DND-41 (cell line): ENCODE data around the gene IBA57.
"Not testable (repeated sequence)": the region's sequence is repeated elsewhere in the genome, so short reads cannot be mapped to it uniquely, and the experiment has no call there.

Source experiments
- ATAC-seq: fragments of 200-7000 bp; cut with Tn5 transposase; 3 replicates; pipeline ENCODE4 v1.9.1; 2021; ENCODE audit warnings: low read depth; ENCODE audit not compliant: insufficient read depth
- DNase-seq: peaks from one replicate; pipeline ENCODE4 v3.0.0-alpha.2; 2020
- H2AFZ ChIP-seq: 2 replicates; pipeline ENCODE4 v1.6.0; 2012; ENCODE audit warnings: low read depth, low read length
- H3K27ac ChIP-seq: 2 replicates; pipeline ENCODE4 v1.5.1; 2012; ENCODE audit warnings: low read length, inconsistent platforms
- H3K27me3 ChIP-seq: fragments of 200-600 bp; sonication (generic); 2 replicates; pipeline ENCODE4 v1.6.0; 2012; ENCODE audit warnings: low read length, mild to moderate bottlenecking, inconsistent platforms; ENCODE audit not compliant: insufficient read depth, poor library complexity
- H3K36me3 ChIP-seq: 2 replicates; pipeline ENCODE4 v1.5.1; 2012; ENCODE audit warnings: low read length, inconsistent platforms; ENCODE audit not compliant: insufficient read depth
- H3K4me1 ChIP-seq: 2 replicates; pipeline ENCODE4 v1.5.1; 2012; ENCODE audit warnings: mild to moderate bottlenecking, low read length; ENCODE audit not compliant: insufficient read depth
- H3K4me2 ChIP-seq: 2 replicates; pipeline ENCODE4 v1.6.0; 2012; ENCODE audit warnings: mild to moderate bottlenecking, moderate library complexity, low read length, inconsistent platforms; ENCODE audit not compliant: insufficient read depth
- H3K4me3 ChIP-seq, 2 experiments: fragments of 200-600 bp in 1 of 2; shearing (Covaris generic) in 1 of 2; 2 replicates each; pipeline ENCODE4 v1.5.1; 2012 to 2016; ENCODE audit warnings: inconsistent platforms in 2 of 2, low read length in 2 of 2, mild to moderate bottlenecking in 2 of 2, low read depth in 1 of 2, moderate library complexity in 1 of 2
- H3K79me2 ChIP-seq: 2 replicates; pipeline ENCODE4 v1.6.0; 2012; ENCODE audit warnings: low read length, inconsistent platforms; ENCODE audit not compliant: insufficient read depth
- H3K9ac ChIP-seq: 2 replicates; pipeline ENCODE4 v1.6.0; 2012; ENCODE audit warnings: low read depth, mild to moderate bottlenecking, inconsistent platforms, low read length, moderate library complexity
- H3K9me3 ChIP-seq: 2 replicates; pipeline ENCODE4 v1.5.1; 2012; ENCODE audit warnings: low read length, moderate library complexity, mild to moderate bottlenecking, inconsistent platforms; ENCODE audit not compliant: insufficient read depth, severe bottlenecking
- H4K20me1 ChIP-seq: 2 replicates; pipeline ENCODE4 v1.6.0; 2012; ENCODE audit warnings: low read length; ENCODE audit not compliant: insufficient read depth
- EZH2 ChIP-seq: IDR thresholded peaks from 3 replicates; pipeline ENCODE4 v1.6.1; 2012; ENCODE audit warnings: borderline replicate concordance, low read depth, mild to moderate bottlenecking, moderate library complexity, low read length, inconsistent platforms; ENCODE audit not compliant: severe bottlenecking
- TF ChIP-seq, protein P1 (sequence below): IDR thresholded peaks from 2 replicates; pipeline ENCODE4 v1.5.1; 2012; ENCODE audit warnings: borderline replicate concordance, low read length, moderate library complexity, mild to moderate bottlenecking; ENCODE audit not compliant: poor library complexity, severe bottlenecking; ENCODE audit errors: extremely low read depth

IBA57 gene

DNA sequence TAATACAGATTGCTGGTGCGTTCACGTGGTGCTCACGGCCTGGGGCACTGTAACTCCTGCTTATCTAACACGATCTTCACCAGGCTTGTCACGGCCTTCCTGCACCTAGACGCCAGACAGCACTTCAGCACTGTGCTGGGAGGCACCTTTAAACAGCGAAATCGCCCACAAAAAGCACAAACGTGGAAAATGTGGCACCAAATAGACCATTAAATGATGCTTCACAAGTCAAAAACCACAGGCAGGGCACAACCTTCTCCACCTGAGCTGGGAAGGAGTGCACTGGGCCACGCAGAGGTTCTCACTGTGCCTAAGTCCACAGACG, 20.0 kb downstream of the IBA57 start:
- Histone ChIP-seq H3K4me3 (no peak overlapping the region), H3K4me1 (no peaks in the 10 kb centered on the region), H3K36me3 (no peaks in the 10 kb centered on the region; the same call in 1 of the 2 replicates), H4K20me1 (no peaks in the 10 kb centered on the region), H3K27me3 (no peaks in the 10 kb centered on the region), H3K27ac (no peak overlapping the region), H3K4me2 (no peak overlapping the region), H2AFZ (no peak overlapping the region), H3K9me3 (no peaks in the 10 kb centered on the region), H3K9ac (no peak overlapping the region), H3K79me2 (no peaks in the 10 kb centered on the region)
- ATAC-seq (peak; percentile 56), DNase-seq (no peak)
- no peak for TF ChIP-seq EZH2
- TF ChIP-seq, protein P1, sequence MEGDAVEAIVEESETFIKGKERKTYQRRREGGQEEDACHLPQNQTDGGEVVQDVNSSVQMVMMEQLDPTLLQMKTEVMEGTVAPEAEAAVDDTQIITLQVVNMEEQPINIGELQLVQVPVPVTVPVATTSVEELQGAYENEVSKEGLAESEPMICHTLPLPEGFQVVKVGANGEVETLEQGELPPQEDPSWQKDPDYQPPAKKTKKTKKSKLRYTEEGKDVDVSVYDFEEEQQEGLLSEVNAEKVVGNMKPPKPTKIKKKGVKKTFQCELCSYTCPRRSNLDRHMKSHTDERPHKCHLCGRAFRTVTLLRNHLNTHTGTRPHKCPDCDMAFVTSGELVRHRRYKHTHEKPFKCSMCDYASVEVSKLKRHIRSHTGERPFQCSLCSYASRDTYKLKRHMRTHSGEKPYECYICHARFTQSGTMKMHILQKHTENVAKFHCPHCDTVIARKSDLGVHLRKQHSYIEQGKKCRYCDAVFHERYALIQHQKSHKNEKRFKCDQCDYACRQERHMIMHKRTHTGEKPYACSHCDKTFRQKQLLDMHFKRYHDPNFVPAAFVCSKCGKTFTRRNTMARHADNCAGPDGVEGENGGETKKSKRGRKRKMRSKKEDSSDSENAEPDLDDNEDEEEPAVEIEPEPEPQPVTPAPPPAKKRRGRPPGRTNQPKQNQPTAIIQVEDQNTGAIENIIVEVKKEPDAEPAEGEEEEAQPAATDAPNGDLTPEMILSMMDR: no peak

DNA sequence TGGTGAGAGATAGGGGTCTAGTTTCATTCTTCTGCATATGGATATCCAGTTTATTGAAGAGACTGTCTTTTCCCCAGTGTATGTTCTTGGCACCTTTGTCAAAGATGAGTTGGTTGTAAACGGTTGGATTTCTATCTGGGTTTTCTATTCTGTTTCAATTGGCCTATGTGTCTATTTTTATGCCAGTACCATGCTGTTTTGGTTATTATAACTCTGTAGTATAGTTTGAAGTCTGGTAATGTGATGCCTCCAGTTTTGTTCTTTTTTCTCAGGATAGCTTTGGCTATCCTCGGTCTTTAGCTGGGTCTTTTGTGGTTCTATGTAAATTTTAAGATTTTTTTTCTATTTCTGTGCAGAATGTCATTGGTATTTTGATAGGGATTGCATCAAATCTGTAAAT, 22.6 kb downstream of the IBA57 start:
- not testable (repeated sequence) for H3K36me3 ChIP-seq, H3K4me3 ChIP-seq, ATAC-seq, H3K27ac ChIP-seq, H3K27me3 ChIP-seq, H3K4me1 ChIP-seq, H3K4me2 ChIP-seq, H2AFZ ChIP-seq, H4K20me1 ChIP-seq, H3K79me2 ChIP-seq, H3K9me3 ChIP-seq, DNase-seq, H3K9ac ChIP-seq

DNA sequence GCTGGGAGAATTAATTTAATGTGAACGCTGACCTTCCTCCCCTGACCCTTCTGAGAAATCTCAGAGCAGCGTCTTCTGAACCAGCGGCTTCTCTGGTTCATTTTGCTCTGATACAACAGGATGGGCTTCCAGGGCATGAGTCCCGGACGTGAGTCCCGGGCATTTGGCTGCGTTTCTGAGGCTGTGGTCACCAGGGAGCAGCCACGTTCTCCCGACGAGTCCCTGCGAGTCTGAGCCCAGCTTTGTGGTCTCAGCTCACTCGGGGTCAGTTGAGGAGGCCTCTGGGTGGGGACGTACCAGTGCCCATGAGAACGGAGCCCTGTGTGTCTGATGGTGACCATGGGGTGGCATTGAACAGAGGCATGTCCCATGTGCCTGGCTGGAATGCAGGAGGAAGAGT, 24.6 kb downstream of the IBA57 start:
- DNase-seq: no peak
- Histone ChIP-seq H3K4me2 (no peak overlapping the region), H3K4me3 (no peak overlapping the region), H3K9me3 (no peaks in the 10 kb centered on the region), H3K27ac (no peak overlapping the region), H3K79me2 (no peaks in the 10 kb centered on the region), H3K27me3 (no peaks in the 10 kb centered on the region), H3K36me3 (no peaks in the 10 kb centered on the region; the same call in 1 of the 2 replicates), H3K4me1 (no peaks in the 10 kb centered on the region), H3K9ac (no peak overlapping the region), H2AFZ (no peak overlapping the region), H4K20me1 (no peaks in the 10 kb centered on the region)
- ATAC-seq: no peak
- TF ChIP-seq EZH2: no peak
- TF ChIP-seq, protein P1: no peak

DNA sequence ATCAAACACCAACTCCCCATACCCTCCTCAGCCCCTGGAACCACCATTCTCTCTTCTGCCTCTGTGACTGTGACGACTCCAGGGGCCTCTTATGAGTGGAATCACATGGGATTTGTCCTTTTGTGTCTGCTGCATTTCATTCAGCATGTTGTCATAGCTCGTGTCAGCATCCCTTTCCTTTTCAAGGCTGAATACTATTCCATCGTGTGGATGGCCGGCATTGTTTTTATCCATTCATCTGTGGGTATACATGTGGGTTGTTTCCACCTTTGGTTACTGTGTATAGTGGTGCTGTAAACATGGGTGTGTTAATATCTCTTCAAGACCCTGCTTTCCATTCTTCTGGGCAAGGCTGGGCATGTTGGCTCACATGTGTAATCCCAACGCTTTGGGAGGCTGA, 25.2 kb downstream of the IBA57 start:
- no peak overlapping the region for H3K27ac ChIP-seq
- H3K27me3 ChIP-seq: no peaks in the 10 kb centered on the region
- H4K20me1 ChIP-seq: no peaks in the 10 kb centered on the region
- H3K4me2 ChIP-seq: no peak overlapping the region
- no peaks in the 10 kb centered on the region for H3K4me1 ChIP-seq
- TF ChIP-seq, protein P1: no peak
- TF ChIP-seq EZH2: no peak
- H3K4me3 ChIP-seq: no peak overlapping the region
- no peak overlapping the region for H3K9ac ChIP-seq
- H3K79me2 ChIP-seq: no peaks in the 10 kb centered on the region
- ATAC-seq (no peak), DNase-seq (no peak)
- no peaks in the 10 kb centered on the region for H3K36me3 ChIP-seq
- no peaks in the 10 kb centered on the region for H3K9me3 ChIP-seq
- H2AFZ ChIP-seq: no peak overlapping the region
